SJCRH30 (cell line): ENCODE results near the gene ACACA. TPM values are rescaled to one million over a fixed set of nuclear protein-coding genes. Genes with fewer than 3 reads are reported as not detected.
A peak's percentile ranks its signal among the peaks of the same experiment; 100 is the strongest.

Experiments used
- DNase-seq, 2 experiments: peaks; one replicate each; pipeline ENCODE4 v3.0.0-alpha.2; 2015 to 2020
- H3K27ac ChIP-seq: fragments of 250-450 bp; sonication (Bioruptor Pico); 2 replicates; pipeline ENCODE4 v1.5.1; 2020; ENCODE audit warnings: mild to moderate bottlenecking, moderate library complexity
- H3K27me3 ChIP-seq: fragments of 250-450 bp; sonication (Bioruptor Pico); 2 replicates; pipeline ENCODE4 v1.5.1; 2020; ENCODE audit warnings: mild to moderate bottlenecking, moderate library complexity
- H3K36me3 ChIP-seq: fragments of 250-450 bp; sonication (Bioruptor Pico); 2 replicates; pipeline ENCODE4 v1.5.1; 2020; ENCODE audit warnings: mild to moderate bottlenecking, moderate library complexity
- H3K4me1 ChIP-seq: fragments of 250-450 bp; sonication (Bioruptor Pico); 2 replicates; pipeline ENCODE4 v1.5.1; 2020; ENCODE audit warnings: mild to moderate bottlenecking, moderate library complexity
- H3K4me3 ChIP-seq: fragments of 250-450 bp; sonication (Bioruptor Pico); 2 replicates; pipeline ENCODE4 v1.5.1; 2020; ENCODE audit warnings: mild to moderate bottlenecking, moderate library complexity
- H3K9me3 ChIP-seq: fragments of 250-450 bp; sonication (Bioruptor Pico); replicated peaks from 2 replicates; pipeline ENCODE4 v1.5.1; 2020; ENCODE audit warnings: mild to moderate bottlenecking, moderate library complexity
- total RNA-seq: library from RNA; depleted of rRNA; stranded (reverse); fragments of >200 nt; shearing (Covaris generic); gene quantifications from 2 replicates; pipeline ENCODE4 v1.2.3, GENCODE V29; 2014

Gene ACACA
- total RNA-seq, 1 experiment from 2014 or later, result 74.0 TPM

GRCh38 chr17:37342589-37342988 lies 64.0 kb downstream of the ACACA start:
- H3K9me3 ChIP-seq, result peaks cover 3% of the 10 kb centered on the region; the same call in 1 of the 2 replicates

GRCh38 chr17:37340804-37341203 lies 65.8 kb downstream of the ACACA start:
- Histone ChIP-seq H3K27ac (no peak overlapping the region), H3K27me3 (no peaks in the 10 kb centered on the region), H3K36me3 (peaks cover 33% of the 10 kb centered on the region), H3K9me3 (no peaks in the 10 kb centered on the region; the same call in 1 of the 2 replicates), H3K4me1 (no peaks in the 10 kb centered on the region), H3K4me3 (no peak overlapping the region)
- no peak for DNase-seq

More at GRCh38 chr17:37342589-37342988, 64.0 kb downstream of the ACACA start:
- no peaks in the 10 kb centered on the region for H3K27me3 ChIP-seq
- no peak for DNase-seq
- H3K27ac ChIP-seq, result no peak overlapping the region
- no peaks in the 10 kb centered on the region for H3K4me1 ChIP-seq
- no peak overlapping the region for H3K4me3 ChIP-seq
- H3K36me3 ChIP-seq, result peaks cover 31% of the 10 kb centered on the region

GRCh38 chr17:37339321-37339720 lies 67.3 kb downstream of the ACACA start:
- Histone ChIP-seq H3K36me3 (peaks cover 25% of the 10 kb centered on the region), H3K27ac (no peak overlapping the region), H3K4me1 (no peaks in the 10 kb centered on the region), H3K27me3 (no peaks in the 10 kb centered on the region), H3K9me3 (no peaks in the 10 kb centered on the region), H3K4me3 (no peak overlapping the region)
- no peak for DNase-seq

GRCh38 chr17:37338847-37339246 lies 67.8 kb downstream of the ACACA start:
- H3K36me3 ChIP-seq, result peaks cover 25% of the 10 kb centered on the region
- no peaks in the 10 kb centered on the region for H3K27me3 ChIP-seq
- no peaks in the 10 kb centered on the region for H3K4me1 ChIP-seq
- H3K4me3 ChIP-seq, result no peak overlapping the region
- no peak for DNase-seq
- H3K27ac ChIP-seq, result no peak overlapping the region
- no peaks in the 10 kb centered on the region for H3K9me3 ChIP-seq

DNA sequence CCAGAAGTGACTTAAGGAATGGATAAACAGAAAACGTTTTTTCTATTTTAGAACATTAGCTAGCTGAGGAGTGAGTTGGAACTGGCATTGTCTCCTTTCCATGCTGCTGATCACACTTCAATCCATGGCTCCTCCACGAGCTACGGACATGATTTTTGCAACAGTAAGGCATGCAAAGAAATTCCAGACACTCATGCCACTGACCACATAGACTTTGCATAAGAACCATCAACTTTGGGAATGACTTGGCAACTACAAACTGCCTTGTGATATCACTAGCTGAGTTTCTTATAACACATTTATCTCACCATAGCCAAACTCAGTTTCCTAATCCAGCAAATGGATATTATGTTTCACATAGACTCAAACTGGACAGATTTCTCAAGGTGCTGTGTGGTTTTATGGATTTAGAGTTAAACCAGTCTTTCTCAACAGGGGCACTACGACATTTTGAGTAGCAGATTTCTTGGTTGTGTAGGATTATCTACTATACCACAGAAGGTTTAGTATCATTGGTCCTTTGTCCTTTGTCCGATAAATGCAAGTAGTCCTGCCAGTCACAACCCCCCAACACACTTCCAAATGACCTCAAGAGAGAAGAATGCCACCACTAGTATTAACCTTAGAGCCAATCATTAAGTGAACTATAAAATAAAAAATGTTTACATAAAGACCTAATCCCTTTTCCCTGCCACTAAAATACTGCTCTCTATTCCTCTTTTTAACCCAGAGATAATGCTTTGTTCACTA lies 79.1 kb downstream of the ACACA start:
- peak overlapping the region; percentile 43 for H3K27ac ChIP-seq
- H3K27me3 ChIP-seq, result no peaks in the 10 kb centered on the region
- H3K4me3 ChIP-seq, result no peak overlapping the region
- peak; percentile 62 to 83 for DNase-seq
- peaks cover 55% of the 10 kb centered on the region for H3K36me3 ChIP-seq
- H3K4me1 ChIP-seq, result peaks cover 18% of the 10 kb centered on the region
- H3K9me3 ChIP-seq, result no peaks in the 10 kb centered on the region

DNA sequence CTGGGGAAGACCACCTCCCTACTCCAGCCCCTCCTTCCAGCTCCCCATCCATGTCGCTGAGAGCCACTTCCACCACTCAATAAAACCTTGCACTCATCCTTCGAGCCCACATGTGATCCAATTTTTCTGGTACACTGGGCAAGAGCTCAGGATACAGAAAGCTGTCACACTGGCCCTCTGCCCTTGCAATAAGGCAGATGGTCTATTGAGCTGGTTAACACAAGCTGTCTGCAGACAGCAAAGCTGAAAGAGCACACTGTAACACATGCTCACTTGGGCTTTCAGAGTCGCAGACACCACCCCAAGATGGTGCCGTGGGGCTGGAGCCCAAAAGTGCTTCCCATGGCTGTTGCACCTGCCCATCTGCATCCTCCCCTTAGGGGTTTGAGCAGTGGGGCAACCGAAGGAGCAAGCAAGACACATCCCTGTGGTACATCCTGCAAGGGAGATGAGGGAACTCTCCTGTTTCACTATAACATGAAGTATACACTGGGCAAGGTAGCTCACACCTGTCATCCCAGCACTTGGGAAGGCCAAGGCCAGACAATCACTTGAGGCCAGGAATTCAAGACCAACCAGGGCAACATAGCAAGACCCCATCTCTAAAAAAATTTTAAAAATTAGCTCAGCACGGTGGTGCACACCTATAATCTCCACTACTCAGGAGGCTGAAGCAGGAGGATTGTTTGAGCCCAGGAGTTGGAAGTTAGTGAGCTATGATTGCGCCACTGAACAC lies 83.6 kb downstream of the ACACA start:
- no peak overlapping the region for H3K27ac ChIP-seq
- DNase-seq, result no peak
- no peak overlapping the region for H3K4me3 ChIP-seq
- no peaks in the 10 kb centered on the region for H3K27me3 ChIP-seq
- H3K36me3 ChIP-seq, result peaks cover 45% of the 10 kb centered on the region
- H3K4me1 ChIP-seq, result peaks cover 13% of the 10 kb centered on the region
- no peaks in the 10 kb centered on the region for H3K9me3 ChIP-seq

DNA sequence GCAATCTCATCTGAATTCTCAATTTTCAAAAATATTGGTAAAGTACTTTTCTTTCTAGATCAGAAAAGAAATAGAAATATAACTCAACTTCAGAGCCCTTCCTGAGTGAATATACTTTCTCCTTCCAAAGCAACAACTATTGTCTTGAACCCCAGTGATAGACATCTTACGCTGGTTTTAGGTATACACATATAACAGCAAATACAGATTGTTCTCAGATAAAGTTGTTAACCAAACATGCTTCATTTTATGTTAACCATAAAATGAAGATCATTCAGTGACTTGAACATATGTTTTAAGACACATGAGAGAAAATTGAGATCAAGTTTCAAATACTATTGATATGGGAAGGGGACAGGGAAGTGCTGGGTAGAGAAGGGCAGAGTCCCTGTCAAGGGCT lies 84.5 kb downstream of the ACACA start:
- DNase-seq, result no peak
- Histone ChIP-seq H3K27me3 (no peaks in the 10 kb centered on the region), H3K36me3 (peaks cover 45% of the 10 kb centered on the region), H3K27ac (no peak overlapping the region), H3K4me1 (peaks cover 4% of the 10 kb centered on the region), H3K4me3 (no peak overlapping the region), H3K9me3 (no peaks in the 10 kb centered on the region)

- H3K36me3 ChIP-seq, result peaks cover 44% of the 10 kb centered on the region
- no peak overlapping the region for H3K27ac ChIP-seq
- H3K4me3 ChIP-seq, result no peak overlapping the region
- no peak for DNase-seq
- no peaks in the 10 kb centered on the region for H3K9me3 ChIP-seq
- H3K27me3 ChIP-seq, result no peaks in the 10 kb centered on the region
- H3K4me1 ChIP-seq, result no peaks in the 10 kb centered on the region
Measured at GRCh38 chr17:37318931-37319594, 87.6 kb downstream of the ACACA start.

- no peak for DNase-seq
- Histone ChIP-seq H3K36me3 (peaks cover 35% of the 10 kb centered on the region), H3K27me3 (no peaks in the 10 kb centered on the region), H3K4me1 (no peaks in the 10 kb centered on the region), H3K27ac (no peak overlapping the region), H3K4me3 (no peak overlapping the region), H3K9me3 (no peaks in the 10 kb centered on the region)
Measured at GRCh38 chr17:37317867-37318266, 88.8 kb downstream of the ACACA start.

DNA sequence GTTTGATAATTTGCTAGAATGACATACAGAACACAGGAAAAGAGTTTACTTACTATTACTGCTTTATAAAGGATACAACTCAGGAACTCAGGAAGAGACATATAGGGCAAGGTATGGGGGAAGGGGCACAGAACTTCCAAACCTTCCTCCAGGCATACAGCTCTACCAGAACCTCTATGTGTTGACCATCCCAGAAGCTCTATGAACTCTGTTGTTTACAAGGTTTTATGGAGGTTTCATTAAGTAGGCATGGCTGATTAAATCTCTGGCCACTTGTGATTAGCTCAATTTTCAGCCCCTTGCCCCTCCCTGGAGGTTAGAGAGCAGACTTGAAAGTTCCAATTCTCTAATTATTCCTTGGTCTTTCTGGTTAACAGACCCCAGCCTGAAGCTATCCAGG lies 91.0 kb downstream of the ACACA start:
- no peak overlapping the region for H3K27ac ChIP-seq
- H3K4me1 ChIP-seq, result no peaks in the 10 kb centered on the region
- H3K27me3 ChIP-seq, result no peaks in the 10 kb centered on the region
- DNase-seq, result no peak
- peaks cover 28% of the 10 kb centered on the region for H3K36me3 ChIP-seq
- no peak overlapping the region for H3K4me3 ChIP-seq
- no peaks in the 10 kb centered on the region for H3K9me3 ChIP-seq

DNA sequence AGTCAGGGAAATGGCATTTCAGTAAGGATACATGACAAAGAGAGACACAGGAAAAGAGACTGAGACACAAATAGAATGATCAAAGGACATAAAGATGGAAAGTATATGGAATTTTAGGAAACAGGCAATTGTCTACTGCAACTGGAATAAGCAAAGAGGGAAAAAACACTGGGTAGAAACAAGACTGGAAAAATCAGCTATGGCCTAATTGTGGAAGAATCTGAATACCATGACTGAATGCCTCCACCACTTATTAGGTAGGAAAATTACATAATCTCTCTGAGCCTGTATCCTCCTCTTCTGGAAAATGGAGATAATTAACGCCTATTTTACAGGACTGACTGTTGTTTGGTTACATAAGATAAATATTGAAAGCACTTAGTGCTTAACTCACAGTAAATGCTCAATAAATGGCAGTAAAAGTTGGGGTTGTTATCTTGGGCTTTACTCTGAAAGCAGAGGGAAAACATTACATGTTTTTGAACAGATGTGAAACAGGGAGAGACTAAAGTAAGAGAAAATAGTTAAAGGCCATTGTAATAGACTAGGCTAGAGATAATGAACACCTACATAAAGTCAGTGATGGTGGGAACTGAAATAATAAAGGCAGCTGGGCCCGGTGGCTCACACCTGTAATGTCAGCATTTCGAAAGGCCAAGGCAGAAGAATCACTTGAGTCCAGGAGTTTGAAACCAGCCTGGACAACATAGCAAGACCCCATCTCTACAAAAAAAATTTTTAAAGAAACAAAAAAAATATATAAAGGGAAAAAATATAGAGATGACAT lies 94.3 kb downstream of the ACACA start:
- no peak overlapping the region for H3K27ac ChIP-seq
- H3K27me3 ChIP-seq, result no peaks in the 10 kb centered on the region
- H3K4me3 ChIP-seq, result no peak overlapping the region
- peaks cover 38% of the 10 kb centered on the region for H3K36me3 ChIP-seq
- no peaks in the 10 kb centered on the region for H3K4me1 ChIP-seq
- no peaks in the 10 kb centered on the region for H3K9me3 ChIP-seq
- no peak for DNase-seq

DNA sequence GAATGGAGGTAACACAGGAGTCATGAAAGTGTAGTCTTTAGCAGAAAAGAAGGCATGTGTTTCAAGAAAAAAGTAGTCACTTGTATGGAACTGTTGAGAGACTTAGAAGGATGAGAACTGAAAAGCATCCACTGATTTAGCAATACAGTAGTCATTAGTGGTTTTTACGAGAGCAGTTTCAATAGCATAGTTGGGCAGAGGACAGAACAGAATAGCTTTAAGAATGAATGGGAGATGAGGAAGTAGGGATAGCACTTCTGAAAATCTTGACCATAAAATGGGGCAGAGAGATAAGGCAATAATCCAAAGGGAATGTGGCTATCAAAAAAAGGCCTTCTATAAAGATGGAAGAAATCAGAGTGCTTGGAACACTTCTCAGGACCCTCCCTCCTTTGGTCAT lies 95.7 kb downstream of the ACACA start:
- Histone ChIP-seq H3K4me3 (no peak overlapping the region), H3K27me3 (no peaks in the 10 kb centered on the region), H3K4me1 (no peaks in the 10 kb centered on the region), H3K27ac (no peak overlapping the region), H3K9me3 (no peaks in the 10 kb centered on the region), H3K36me3 (peaks cover 40% of the 10 kb centered on the region)
- DNase-seq, result no peak

- H3K9me3 ChIP-seq, result no peaks in the 10 kb centered on the region
Measured at GRCh38 chr17:37309051-37309450, 97.6 kb downstream of the ACACA start.

GRCh38 chr17:37305406-37305905 lies 101.2 kb downstream of the ACACA start:
- no peaks in the 10 kb centered on the region for H3K27me3 ChIP-seq
- H3K4me3 ChIP-seq, result no peak overlapping the region
- no peaks in the 10 kb centered on the region for H3K4me1 ChIP-seq
- peaks cover 32% of the 10 kb centered on the region for H3K36me3 ChIP-seq
- DNase-seq, result no peak
- H3K27ac ChIP-seq, result no peak overlapping the region
- no peaks in the 10 kb centered on the region for H3K9me3 ChIP-seq

More at GRCh38 chr17:37309051-37309450, 97.6 kb downstream of the ACACA start:
- no peak overlapping the region for H3K4me3 ChIP-seq
- no peak overlapping the region for H3K27ac ChIP-seq
- H3K27me3 ChIP-seq, result no peaks in the 10 kb centered on the region
- peaks cover 31% of the 10 kb centered on the region for H3K36me3 ChIP-seq
- DNase-seq, result no peak
- no peaks in the 10 kb centered on the region for H3K4me1 ChIP-seq
